HCEC 1CT (cell line): ENCODE measurements around the gene ADGRB2.

ENCODE experiments used
- DNase-seq: peaks from one replicate; pipeline ENCODE4 v3.0.0-alpha.2; 2017

The ADGRB2 gene

DNA sequence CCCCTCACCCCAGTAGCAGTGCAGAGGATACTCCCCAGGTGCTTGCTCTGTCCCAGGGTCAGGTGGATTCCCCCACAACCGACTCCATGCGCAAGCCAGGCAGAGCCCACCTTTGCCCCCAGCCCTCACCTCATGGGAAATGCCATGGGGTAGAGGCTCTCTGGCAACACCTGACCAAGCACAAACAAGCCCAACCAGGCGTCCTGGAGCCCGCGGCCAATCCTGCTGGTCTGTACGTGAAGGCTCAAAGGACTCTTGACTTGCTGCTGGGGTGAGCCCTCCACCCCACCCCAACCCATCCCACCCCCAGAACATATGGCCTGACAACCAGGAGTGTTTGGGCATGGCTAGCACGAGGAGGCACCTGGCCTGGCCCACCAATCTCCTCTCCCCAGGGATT is 1.8 kb downstream of the ADGRB2 start:
- DNase-seq, result no peak

DNA sequence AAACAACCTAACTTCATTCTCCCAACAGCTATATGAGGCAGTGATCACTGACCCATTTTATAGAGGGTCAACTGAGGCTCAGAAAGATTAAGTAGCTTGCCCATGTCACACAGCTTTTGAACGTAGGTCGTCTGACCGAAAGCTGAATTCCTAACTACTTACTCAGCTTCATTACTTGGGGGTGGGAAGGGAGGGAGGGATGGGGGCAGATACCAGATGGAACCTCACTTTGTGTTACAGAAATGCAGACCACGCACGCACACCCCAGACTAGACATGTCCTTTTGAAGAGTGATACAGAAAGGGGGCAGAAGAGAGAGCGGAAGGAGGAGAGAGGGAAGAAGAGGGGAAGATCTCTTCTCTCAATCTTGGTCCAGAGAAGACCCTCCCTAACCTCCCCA is 2.3 kb downstream of the ADGRB2 start:
- peak; percentile 53 for DNase-seq

DNA sequence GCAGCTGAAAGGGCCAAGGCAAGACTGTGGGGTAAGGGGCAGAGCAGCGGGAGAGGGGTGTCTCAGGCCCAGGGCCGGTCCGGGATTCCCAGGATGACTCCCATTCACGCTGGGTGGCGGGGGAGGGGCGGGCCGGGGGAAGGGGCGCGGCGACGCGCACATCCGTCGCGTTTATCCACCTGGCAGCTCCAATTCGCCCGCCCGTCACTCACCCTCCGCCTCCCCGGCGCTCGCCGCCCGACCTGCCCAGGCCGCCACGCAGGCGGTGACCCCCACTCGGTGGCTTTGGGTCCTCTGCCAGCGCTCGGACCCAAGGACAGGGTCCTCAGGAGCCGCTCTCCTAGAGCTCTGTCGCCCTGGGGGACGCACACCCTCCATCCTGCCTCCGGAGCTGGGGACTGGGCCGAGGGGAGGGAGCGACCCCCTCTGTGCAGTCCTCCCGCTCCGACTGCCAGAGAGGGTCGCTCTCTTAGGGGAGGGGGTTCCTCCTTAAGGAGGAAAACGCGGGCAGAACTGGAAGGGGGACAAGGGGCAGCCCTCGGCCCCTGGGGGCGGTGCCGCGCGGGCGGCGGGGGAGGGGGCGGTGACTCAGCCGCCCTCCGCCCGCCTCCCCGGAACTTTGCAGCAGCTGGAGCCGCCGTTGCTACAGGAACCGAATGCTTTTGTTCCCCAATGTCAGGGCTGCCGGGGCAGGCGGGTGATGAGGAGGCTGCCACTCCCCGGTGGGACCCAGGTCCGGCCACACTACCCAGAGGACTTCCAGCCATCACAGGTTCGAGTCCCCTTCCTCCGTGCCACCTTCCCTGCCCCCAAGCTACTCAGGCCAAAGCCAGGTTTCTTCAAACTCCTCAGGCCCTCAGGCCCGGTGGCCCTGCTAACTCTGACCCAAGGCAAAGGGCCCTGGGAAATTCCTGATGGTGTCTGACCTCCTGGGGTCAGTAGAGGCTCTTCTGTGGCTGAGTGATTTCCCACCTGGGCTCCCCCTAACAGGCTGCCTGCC is 3.4 kb downstream of the ADGRB2 start:
- DNase-seq, result peak; percentile 62

DNA sequence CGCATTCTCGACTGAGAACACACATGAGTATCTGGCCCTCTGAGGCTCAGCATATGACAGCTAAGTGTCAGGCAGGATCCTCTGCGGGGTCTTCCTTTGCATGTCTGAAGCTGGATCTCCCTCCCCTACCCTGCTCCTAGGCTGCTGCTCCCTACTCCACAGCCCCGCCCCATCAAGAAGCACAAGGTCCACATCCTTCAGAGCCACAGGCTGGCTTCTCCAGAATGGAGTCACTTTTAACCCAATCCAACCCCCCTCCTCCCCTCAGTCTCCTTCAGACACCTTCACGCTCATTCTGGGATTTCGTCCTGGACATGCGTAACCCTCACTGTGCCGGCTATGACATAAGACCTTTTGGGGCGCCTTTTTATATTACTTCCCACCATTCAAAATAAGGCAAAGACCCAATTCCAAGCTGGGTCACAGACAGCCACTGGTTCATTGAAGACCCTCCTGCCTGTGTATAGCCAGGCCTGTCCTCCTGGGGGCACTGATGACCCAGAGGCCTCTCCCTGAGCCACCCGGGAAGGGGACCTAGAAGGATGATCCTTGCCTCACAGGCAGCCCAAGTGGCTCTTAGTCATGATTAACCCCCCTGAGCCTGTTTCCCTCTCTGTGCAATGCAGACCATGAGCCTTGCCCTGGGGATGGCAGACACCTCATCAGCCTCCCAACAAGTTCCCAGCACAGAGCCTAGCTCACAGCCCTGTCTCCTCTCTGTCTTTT is 4.7 kb downstream of the ADGRB2 start:
- DNase-seq, result no peak

DNA sequence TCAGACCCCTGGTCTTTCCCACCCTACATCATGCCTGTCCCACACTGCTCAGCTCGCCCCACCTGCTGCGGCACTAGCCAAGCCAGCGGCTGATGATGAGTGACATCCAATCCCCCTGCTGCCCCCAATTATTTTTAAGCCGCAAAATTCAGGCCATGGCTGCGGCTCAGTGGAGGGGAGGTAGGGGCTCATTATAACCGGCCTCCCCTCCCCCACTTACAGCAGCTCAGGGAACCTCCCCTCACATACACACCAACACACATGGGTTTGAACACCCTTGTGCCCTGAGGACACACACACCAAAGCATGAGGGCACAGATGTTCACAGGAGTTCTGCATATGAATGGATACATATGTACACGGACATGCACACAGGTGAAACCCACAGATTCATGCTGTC is 5.3 kb downstream of the ADGRB2 start:
- no peak for DNase-seq

DNA sequence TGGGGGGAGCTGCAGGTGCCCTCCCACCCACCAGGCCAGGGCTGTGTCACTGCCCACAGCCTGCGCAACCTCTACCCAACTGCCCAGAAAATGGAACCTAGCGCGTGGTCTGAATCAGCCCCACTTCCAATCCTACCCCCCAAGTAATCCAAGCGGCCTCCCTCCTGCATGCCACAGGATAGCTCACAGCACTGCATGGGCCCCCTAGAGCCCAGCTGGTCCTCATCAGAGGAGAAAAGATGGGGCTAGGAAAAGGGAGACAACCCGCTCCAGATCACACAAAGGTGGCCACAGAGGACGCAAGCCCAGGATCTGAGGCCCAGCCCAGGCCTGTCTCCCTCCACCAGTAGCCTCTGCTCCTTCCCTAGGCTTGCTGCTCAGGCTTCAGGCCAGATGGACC is 6.2 kb downstream of the ADGRB2 start:
- no peak for DNase-seq

DNA sequence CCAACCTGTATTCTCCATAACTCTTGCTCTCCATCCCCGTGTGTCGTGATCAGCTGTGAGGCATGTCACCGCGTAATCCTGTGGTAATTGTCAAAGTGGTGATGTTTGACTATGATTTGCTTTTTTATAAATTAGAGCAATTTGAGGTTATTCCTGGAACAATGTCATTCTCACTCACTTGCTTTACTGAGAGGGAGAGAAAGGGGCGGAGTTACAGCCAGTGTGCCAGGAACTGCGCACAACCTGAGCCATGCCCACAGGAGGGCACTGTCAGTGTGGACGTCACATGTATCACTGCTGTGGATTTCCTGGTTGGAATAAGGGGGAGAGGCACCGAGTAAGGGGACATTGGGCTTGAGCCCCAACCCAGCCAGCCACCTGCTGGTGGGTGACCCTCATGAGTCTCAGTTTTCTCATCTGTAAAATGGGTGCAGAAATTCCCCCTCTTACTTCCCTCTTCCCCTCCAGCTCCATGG is 6.9 kb downstream of the ADGRB2 start:
- no peak for DNase-seq

DNA sequence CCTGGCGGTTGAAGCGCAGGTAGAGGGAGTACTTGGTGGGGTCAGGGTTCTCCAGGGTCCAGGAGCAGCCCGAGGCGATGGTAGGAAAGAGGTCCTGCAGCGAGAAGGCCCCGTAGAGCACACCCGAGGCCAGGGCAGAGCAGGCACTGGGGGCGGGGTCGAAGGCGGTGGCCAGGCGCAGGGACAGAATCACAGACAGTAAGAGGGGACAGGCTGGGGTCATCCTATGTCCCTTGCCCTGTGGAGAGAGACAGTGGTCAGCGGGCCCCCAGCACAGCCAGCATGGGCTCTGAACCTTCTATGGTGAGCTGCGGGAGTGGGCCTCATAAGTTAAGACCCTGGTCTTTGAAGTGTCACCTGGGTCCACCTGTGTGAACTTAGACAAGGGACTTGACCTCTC is 7.6 kb downstream of the ADGRB2 start:
- no peak for DNase-seq

DNA sequence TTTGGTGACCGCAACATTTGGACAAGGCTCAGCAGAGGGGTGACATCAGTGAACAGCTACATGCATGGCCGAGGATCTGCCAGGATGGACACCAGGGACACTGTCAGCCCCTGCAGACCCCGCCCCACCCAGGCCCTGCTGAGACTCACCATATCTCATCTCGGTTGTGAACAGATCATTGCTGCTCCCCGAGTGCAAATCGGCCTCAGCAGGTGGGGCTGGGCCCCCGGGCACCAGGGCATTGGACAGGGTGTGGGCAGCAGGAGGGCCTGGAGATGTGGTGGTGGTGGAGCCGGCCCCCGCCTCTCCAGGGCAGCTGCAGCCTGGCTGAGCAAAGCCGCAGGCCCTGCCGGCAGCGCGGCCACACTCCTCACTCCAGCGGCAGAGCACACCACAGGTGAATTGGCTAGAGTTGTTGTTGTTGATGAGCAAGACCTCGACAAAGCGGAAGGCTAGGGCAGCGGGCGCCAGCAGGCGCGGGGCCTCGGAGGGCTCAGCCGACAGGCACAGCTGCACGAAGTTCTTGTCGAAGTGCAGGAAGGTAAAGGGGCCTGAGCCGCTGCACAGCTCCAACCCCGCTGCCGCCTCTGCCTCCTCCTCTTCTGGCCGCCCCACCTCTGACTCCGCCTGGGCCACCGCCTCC is 8.2 kb downstream of the ADGRB2 start:
- DNase-seq, result no peak

DNA sequence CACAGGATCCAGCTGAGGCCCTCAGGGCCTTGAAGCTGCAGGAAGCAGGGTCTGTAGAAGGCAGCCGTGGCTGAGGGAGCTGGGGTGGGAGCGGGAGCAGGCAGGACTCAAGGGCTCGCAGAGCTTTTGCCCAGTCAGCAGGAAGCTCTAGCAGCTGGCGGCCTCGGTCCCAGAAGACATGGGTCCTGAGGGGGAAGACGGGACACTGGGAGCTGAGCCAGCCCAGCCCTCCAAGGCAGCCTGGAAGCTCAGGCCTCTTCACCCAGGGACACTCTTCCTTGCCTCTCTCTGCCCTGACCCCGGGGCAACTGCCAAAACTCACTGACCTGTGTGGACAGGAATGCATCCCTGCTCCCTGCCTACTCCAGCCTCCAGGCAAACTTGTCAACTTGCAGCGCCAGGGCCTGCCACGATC is 8.9 kb downstream of the ADGRB2 start:
- DNase-seq, result no peak

DNA sequence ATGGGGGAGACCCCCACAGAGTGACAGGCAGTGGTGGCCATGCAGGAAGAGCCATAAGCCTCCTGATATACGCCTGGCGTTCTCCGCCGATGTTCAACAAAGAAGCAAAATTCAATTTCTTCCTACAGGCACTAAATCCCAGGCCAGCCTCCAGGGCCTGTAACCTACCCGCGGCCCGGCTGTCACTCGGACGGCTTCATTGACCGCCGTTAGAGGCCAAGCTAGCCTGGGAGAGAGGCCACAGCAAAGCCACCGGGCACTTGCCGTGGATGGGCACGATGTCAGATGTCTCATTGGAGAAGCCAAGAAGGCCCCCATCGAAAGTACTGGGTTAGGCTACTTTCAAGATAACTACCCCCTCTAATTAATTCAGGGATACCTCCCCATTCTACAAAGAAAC is 9.7 kb downstream of the ADGRB2 start:
- DNase-seq, result no peak

DNA sequence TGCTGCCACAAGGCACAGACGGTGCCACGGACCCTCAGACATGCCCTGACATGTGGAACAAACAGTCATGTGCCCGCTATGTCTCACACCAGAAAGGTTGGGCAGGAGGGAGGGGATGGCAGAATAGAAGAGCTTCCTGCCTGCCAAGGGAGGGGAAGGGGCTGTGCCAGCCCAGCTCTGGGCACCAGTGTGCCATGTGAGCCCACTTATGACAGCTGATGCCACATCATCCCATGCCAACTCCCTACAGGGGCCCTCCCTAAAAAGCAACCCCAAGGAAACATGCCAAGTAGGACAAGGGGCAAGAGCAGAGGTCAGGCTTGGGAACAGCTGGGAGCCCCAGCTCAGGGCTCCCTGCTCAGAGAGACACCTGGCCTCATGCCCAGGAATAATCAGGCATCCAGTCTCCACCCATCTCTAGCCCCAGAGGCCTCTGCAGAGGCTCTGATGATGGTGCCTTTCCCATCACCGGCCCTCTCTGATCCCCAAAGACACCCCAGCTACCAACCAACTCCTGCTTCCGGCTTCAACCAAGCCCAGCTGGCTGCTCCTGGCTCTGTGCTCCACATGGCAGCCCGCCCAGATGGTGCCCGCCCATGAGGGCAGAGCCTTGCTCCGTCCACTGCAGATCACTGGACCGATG is 10.3 kb downstream of the ADGRB2 start:
- peak; percentile 46 for DNase-seq

DNA sequence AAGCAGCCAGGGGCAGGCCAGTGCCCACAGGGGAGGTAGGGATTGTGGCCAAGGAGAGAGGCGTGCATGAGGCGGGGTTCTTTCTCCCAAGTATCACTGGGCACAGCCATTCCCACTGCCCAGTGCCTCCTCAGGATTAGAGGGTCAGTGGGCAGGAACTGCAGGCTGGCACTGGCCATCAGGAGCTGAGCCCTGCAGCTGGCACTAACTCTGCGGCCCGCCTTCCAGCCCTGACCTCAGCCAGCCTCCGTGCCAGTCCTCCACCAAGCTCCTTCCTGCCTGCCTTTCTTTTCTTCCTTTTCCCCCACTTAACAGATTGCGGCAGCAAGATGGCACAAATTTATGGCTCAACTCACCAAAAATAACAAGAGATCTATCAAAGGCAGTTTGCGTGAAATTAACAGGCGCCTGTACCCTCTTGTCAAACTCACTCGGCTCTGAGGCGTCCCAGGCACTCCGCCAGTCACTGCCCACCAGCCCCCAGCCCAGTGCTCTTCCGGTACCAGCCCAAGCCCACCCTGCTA is 11.1 kb downstream of the ADGRB2 start:
- no peak for DNase-seq

DNA sequence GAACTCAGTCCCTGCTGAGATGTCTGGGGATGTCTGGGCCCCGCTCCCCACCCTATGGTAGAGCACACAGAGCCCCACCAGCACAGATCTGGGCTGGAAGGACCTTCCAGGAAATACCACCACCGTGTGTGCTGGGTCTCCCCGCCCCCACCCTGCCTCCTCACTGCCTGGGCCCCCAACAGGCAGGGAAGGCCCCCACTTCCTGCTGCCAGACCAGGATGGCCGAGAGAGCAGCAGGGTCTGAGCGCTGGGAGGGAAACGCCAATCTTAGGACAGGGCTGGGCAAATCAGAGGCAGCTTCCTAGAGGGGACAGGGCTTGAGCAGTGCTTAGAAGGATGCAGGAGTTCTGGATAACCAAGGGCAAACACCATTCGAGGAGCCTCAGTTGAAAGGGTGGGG is 11.9 kb downstream of the ADGRB2 start:
- no peak for DNase-seq

DNA sequence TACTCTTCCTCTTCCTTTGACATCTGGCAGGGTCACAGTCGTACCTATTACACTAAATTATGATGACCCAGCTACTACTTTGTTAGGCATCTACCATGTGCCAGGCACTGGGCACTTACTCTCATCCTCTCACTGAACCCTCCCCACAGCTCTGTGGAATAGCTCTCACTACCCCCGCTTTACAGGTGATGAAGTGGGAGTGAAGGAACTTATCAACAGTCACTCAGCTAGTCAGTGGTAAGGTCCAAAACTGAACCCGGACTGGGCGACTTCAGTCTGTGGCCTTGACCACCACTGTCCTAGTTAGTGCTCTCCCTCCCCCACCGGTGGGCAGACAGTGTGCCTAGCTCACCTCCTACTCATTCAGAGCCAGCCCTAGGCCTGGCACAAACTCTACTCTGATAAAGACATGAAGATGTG is 12.3 kb downstream of the ADGRB2 start:
- no peak for DNase-seq

DNA sequence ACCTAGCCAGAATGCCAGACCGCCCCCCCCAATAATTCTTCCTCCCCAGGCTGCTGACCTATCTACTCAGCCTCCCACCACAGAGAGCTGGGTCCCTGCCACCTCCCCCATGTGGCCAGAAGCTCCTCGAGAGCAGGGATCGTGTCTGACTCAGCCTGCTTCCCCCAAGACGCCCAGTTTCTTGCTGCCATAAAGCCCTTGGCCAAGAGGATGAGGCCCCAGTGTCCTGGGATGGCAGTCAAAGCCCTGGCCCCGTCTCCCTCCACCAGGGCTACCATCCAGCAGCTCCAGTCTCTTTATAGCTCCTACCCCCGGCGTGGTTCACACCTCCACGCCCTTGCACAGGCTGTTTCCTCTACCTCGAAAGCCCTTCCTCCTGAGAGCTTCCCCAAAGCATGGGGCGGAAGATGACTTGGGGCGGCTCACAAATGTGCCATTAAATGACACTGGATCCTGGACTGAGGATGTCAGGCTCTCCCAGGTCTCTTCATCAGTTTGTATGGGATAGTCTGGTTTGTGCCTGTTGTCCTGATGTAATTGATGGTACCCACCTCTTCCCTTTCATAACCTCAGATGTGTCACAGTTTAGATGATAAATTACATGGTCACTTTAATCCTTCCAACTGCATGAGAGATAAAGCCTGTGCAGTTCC is 13.2 kb downstream of the ADGRB2 start:
- DNase-seq, result peak; percentile 47

DNA sequence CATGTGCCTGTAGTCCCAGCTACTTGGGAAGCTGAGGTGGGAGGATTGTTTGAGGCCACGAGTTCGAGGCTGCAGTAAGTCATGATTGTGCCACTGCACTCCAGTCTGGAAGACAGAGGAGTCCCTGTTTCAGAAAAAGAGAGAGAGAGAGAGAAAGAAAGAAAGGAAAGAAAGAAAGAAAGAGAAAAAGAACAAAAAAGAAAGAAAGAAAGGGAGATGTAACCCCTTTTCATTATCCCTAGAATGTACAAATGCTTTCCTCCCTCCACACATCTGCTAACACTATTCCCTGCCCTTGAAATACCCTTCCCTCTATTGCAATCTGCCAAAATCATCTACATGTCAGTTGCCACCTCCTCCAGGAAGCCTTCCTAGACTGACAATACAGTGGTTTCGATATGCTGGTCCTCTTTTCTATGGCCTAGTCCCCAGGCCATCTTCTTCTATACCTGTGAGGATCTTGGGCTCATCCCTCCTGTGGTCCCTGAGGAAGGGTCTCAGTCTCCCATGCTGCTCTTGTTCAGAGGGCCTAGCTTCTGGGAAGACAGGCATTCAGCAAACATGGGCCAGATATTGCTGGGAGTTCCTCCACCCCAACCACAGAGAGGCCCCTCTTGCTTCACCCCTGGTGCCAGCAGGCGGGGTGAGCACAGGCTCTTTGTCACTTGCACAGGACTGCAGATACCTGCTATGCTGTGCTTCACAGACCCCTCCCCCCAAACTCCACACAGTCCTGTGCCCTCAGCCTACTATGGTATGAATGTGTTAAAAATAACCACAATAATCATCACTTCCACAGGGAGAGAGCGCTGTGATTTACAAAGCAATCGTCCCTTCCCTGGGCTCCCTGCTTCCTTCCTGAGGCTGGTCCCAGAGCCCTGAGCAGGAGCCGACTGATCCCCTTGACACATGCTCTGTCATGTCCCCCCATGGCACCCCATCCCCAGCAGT is 14.1 kb downstream of the ADGRB2 start:
- DNase-seq, result no peak

DNA sequence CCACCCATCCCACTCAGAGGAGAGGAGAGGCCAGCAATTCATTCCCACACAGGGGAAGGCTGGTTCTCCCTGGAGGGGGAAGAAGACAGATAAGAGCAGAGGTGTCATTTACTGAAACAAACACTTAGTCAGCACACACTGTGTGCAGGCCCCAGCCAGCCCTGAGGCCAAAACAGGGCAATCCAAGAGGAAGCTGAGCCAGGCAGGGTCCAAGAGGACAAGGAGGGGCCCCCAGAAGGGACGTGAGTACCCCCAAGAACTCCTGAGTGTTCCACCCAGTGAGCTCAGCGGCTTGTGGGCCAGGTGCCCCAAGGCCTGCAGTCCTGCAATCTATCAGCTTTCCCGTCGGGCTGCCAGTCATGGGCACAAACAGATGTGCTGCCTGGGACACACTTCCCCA is 15.8 kb downstream of the ADGRB2 start:
- DNase-seq, result no peak

DNA sequence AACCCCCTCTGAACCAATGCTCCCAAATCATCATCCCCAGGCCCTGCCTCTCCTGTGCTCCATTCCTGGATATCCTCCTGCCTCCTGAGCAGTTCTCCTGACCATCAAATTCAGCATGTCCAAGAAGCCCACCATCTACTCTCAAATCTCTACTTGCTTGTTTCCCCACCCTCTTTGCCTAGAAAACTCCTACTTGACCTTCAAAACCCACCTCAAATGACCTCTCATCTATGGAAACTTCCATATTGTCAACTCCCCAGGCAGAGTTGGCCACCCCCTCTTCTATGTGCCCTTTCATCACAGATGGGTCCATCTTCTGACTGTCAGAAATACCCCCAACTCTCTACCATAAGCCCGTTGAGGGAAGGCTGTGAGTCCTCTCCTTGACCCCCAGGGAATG is 16.8 kb downstream of the ADGRB2 start:
- no peak for DNase-seq

DNA sequence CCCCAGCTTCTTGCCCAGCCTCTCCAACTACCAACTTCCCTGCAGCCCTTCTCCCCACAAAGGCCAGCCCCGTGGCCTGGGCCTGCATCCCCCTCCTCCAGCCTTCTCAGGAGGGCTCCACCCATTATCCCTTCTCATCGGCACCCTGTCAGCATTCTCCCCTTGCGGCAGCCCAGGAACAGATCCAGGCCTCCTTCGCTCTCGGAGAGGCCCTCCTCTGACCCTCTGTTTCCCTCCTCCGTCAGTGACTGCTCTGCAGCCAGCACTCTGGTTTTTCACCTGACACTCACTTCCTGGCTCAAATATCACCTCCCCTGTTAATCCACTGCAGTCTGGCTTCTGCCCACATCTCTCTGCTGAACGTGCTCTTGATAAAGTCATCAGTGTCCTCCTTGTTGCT is 17.5 kb downstream of the ADGRB2 start:
- no peak for DNase-seq
